Prostate gland (tissue), 2 donors: ENCODE data around the gene FIP1L1.

Source experiments
- POLR2A ChIP-seq: fragments of 450-650 bp; IDR thresholded peaks from one replicate; pipeline ENCODE4 v1.6.1; 2016; ENCODE audit warnings: antibody characterized with exemption, mild to moderate bottlenecking
- POLR2AphosphoS5 ChIP-seq: sonication (generic); formaldehyde crosslinking; IDR thresholded peaks from one replicate; pipeline ENCODE4 v1.6.1; 2017; ENCODE audit warnings: antibody characterized with exemption
- TF ChIP-seq, protein P1 (sequence below), 4 experiments: fragments of 200-600 bp in 2 of 4; fragments of 450-650 bp in 2 of 4; sonication (generic) in 2 of 4; IDR thresholded peaks; 1 replicate in 3 of 4; 2 replicates in 1 of 4; pipeline ENCODE4 v1.5.1; 2016 to 2019; ENCODE audit warnings: antibody characterized with exemption in 4 of 4, mild to moderate bottlenecking in 2 of 4, moderate library complexity in 2 of 4

DNA sequence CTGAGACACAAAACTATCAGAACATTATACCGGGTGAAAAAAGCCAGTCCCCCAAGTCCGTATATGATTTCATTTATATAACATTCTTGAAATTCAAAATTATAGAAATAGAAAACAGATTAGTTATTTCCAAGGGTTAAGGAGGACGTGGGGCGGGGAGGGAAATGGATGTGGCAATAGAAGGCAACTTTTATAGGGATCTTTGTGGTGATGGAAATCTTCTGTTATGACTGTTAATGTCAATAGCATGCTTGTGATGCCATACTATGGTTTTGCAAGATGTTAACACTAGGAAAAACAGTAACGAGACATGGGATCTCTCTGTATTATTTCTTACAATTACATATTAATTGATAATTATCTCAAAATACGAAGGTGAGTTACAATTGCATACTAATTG lies 117.4 kb downstream of the FIP1L1 start:
- TF ChIP-seq, protein P1, sequence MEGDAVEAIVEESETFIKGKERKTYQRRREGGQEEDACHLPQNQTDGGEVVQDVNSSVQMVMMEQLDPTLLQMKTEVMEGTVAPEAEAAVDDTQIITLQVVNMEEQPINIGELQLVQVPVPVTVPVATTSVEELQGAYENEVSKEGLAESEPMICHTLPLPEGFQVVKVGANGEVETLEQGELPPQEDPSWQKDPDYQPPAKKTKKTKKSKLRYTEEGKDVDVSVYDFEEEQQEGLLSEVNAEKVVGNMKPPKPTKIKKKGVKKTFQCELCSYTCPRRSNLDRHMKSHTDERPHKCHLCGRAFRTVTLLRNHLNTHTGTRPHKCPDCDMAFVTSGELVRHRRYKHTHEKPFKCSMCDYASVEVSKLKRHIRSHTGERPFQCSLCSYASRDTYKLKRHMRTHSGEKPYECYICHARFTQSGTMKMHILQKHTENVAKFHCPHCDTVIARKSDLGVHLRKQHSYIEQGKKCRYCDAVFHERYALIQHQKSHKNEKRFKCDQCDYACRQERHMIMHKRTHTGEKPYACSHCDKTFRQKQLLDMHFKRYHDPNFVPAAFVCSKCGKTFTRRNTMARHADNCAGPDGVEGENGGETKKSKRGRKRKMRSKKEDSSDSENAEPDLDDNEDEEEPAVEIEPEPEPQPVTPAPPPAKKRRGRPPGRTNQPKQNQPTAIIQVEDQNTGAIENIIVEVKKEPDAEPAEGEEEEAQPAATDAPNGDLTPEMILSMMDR (IDR thresholded peaks at IDR 0.05): no peak
- TF ChIP-seq POLR2AphosphoS5 (no peak), POLR2A (no peak)
